ENCODE measurements around the gene LTBP4.

LTBP4 gene

DNA sequence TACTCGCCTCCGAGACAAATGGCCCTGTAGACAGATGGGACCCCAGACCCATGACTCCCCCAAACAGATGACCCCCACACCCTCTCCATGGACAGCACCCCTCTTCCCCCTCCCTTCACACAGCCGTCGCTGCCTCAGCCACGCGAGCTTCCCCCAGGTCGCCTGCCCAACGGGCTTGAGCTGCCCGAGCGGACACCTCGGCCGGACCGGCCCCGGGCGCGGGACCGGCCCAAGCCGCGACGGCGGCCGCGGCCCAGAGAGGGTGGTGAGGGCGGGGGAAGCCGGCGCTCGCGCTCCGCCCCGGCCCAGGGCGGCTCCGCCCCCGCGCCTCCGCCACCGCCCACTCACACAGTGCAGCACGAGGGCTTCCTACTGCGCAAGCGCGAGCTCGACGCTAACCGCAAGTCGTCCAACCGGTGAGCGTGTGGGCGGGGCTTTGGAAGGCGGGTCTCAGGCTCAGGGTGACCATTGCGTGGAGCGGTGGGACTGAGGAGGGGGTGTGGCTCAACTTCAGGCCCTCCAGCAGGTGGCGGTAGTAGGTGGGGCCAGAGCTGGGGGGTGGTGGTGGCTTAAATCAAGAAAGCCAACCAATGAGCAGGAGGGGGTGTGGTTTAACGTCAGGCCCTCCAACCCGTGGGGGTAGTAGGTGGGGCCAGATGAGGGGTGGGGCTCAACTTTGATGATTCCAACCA is 30.7 kb upstream of the LTBP4 start:
- H3K4me3 Mint-ChIP-seq: peak overlapping the region; percentile 62
- H3K9me3 Mint-ChIP-seq: no peaks in the 10 kb centered on the region
- ATAC-seq (peak; percentile 93), DNase-seq (ENCODE audit: low spot score in 2 of 2) (peak; percentile 92 to 99)
- peaks cover 19% of the 10 kb centered on the region for H3K4me1 Mint-ChIP-seq
- peaks cover 7% of the 10 kb centered on the region for H3K36me3 Mint-ChIP-seq
- H3K27ac Mint-ChIP-seq: peak overlapping the region; percentile 32

DNA sequence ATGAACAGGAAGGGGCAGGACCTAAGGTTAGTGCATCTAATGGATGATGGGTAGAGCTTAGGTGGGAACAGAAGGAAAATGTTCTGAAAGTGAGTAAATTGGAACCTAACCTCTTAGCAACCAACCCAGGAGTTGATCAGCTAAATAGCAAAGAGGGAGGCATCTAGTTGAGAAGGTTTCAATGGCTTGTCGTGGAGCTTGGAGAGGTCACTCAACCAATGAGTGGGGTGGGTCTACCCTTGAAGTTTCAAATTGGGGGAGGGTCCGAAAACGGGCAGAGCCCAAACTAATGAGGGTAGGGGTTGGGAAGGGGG is 30.2 kb upstream of the LTBP4 start:
- ATAC-seq (no peak), DNase-seq (ENCODE audit: low spot score in 2 of 2) (no peak)
- Mint-ChIP-seq H3K4me1 (peaks cover 22% of the 10 kb centered on the region), H3K27ac (peak overlapping the region; percentile 32), H3K9me3 (no peaks in the 10 kb centered on the region), H3K36me3 (peaks cover 7% of the 10 kb centered on the region), H3K4me3 (peak overlapping the region; percentile 62)

DNA sequence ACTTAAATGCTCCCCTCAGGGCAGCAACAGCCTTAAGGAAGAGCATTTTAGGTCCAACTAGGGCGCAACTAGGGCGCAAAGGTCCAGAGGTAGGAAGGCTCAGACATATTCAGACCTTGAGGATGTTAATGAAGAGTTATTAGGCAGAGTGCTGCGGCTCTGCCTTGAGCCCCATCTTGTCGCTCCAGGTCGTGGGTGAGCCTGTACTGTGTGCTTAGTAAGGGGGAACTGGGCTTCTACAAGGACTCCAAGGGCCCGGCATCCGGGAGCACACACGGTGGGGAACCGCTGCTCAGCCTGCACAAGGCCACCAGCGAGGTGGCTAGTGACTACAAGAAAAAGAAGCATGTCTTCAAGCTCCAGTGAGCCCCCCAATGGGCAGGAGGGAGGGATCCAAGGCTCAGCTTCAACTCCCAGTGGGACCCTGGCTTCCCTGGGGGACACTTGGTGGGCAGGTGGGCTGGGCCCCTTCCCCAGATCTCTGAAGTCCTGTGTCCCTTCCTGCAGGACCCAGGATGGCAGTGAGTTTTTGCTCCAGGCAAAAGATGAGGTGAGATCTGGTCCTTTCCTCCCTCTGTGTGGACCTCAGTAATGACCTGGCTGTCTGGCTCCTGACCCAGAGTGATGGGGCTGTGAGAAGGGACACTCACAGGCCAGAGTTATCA is 29.2 kb upstream of the LTBP4 start:
- Mint-ChIP-seq H3K9me3 (no peaks in the 10 kb centered on the region), H3K4me1 (peaks cover 24% of the 10 kb centered on the region), H3K27ac (no peak overlapping the region), H3K4me3 (no peak overlapping the region), H3K36me3 (peaks cover 7% of the 10 kb centered on the region)
- DNase-seq (ENCODE audit: low spot score in 2 of 2) (no peak), ATAC-seq (no peak)

DNA sequence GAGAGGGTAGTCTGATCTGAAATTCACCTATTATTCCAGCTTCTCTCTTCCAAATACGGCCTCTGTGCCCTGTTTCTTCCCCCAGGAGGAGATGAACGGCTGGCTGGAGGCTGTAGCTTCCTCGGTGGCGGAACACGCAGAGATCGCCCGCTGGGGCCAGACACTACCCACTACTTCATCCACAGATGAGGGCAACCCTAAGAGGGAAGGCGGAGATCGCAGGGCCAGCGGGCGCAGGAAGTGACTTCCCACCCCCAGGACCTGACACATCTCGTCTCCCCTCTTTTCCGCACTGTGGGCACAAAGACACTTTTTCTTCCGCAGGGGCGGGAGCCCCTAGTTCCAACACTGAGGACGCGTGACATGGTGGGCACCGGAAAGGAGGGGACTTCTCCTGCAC is 25.8 kb upstream of the LTBP4 start:
- peak overlapping the region; percentile 78 for H3K27ac Mint-ChIP-seq

DNA sequence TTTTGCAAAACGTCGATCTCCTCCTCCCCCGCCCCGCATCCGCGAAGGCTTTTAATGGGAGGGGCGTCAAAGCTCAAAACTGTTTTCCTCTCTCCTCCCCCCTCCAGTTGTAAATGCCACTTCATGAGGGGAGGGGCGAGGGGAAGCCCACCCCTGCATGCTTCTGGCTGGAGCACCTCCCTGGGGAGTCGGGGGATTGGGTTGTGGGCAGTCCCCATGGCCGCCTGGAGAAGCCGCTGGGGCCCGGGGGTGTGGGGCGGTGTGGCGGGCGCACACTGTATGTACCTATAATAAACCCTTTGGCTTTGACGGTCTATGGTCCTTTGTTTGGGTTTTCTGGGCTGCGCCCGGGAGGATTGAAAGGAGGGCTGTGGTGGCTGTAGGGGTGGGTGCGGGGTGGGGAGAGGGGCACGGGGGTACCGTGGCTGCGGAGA is 25.0 kb upstream of the LTBP4 start:
- peaks cover 32% of the 10 kb centered on the region for H3K36me3 Mint-ChIP-seq
- H3K27ac Mint-ChIP-seq: peak overlapping the region; percentile 78
- H3K9me3 Mint-ChIP-seq: no peaks in the 10 kb centered on the region
- H3K4me3 Mint-ChIP-seq: peak overlapping the region; percentile 75
- DNase-seq (ENCODE audit: low spot score in 2 of 2) (peak in 1 of 2 donors; percentile 73), ATAC-seq (peak; percentile 46)
- H3K4me1 Mint-ChIP-seq: peaks cover 20% of the 10 kb centered on the region

More for the DNA sequence above, 25.8 kb upstream of the LTBP4 start:
- ATAC-seq (no peak), DNase-seq (ENCODE audit: low spot score in 2 of 2) (no peak)
- Mint-ChIP-seq H3K4me1 (peaks cover 29% of the 10 kb centered on the region), H3K36me3 (peaks cover 28% of the 10 kb centered on the region), H3K4me3 (peak overlapping the region; percentile 75), H3K9me3 (no peaks in the 10 kb centered on the region)

DNA sequence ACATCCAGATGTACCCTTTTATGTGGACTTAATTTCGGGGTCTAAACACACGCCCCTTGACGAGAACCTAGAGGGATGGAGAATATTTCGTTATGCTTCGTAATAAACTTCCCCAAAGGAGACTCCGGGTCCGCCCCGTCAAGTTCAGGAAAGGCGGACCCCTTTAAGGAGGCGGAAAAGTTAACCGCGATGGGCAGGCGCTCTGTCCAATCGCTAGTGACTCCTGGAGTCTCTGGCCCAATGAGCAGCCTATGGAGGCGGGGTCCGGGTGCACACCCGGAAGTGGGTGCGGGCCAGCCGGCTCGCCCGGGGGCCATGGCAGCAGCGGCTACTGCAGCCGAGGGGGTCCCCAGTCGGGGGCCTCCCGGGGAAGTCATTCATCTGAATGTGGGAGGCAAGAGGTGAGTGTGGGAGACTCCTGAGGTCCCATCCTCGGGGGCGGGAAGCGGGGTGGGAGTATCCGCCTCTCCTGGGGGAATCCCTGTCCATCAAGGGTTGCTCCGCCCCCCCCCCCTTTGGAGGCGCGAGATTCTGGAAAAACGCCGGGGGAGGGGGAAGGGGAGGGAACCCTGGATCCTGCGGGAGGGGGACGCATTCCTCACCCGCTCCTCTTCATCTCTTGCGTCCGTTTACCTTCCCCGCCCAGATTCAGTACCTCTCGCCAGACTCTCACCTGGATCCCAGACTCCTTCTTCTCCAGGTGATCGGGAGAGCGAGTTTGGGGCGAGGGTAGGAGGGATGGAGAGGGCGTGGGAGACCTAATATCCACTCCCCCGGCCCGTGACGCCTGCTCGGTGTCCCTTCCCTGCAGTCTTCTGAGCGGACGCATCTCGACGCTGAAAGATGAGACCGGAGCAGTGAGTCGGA is 24.4 kb upstream of the LTBP4 start, which contains the start of gene SHKBP1:
Gene SHKBP1 (plus strand): TSS at position 289 of the 867 bp plus-strand sequence. CDS start 27 bp downstream, at position 316.
- Mint-ChIP-seq H3K4me1 (peaks cover 20% of the 10 kb centered on the region), H3K9me3 (no peaks in the 10 kb centered on the region), H3K36me3 (peaks cover 39% of the 10 kb centered on the region), H3K27ac (peak within 1 kb of the TSS; percentile 78), H3K4me3 (peak within 1 kb of the TSS; percentile 75)
- DNase-seq (ENCODE audit: low spot score in 2 of 2): peak; percentile 93 to 97
- ATAC-seq: peak; percentile 99

DNA sequence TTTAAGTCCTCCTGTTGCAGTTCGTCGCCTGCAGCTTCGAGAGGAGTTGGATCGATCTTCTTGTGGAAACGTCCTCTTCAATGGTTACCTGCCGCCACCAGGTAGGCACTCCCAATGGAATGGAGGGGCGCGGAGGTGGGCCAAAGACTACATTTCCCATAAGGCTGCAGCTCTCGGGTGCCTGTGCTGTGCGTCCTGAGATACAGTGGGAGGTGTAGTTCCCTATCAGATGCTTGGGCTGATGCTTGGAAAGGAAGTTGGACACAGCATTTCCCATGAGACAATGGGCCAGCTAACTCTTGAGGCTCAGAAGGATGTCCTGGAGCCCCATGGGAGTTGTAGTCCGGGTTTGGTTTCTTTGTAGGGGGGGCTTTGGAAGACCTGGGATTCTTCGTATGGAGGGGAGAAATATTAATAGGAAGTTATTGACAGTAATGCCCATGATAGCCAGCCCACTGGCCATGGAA is 22.7 kb upstream of the LTBP4 start:
- H3K4me3 Mint-ChIP-seq: peak overlapping the region; percentile 75
- no peak for DNase-seq (ENCODE audit: low spot score in 2 of 2)
- H3K9me3 Mint-ChIP-seq: no peaks in the 10 kb centered on the region
- peaks cover 26% of the 10 kb centered on the region for H3K4me1 Mint-ChIP-seq
- peaks cover 55% of the 10 kb centered on the region for H3K36me3 Mint-ChIP-seq
- H3K27ac Mint-ChIP-seq: peak overlapping the region; percentile 78
- ATAC-seq: no peak

DNA sequence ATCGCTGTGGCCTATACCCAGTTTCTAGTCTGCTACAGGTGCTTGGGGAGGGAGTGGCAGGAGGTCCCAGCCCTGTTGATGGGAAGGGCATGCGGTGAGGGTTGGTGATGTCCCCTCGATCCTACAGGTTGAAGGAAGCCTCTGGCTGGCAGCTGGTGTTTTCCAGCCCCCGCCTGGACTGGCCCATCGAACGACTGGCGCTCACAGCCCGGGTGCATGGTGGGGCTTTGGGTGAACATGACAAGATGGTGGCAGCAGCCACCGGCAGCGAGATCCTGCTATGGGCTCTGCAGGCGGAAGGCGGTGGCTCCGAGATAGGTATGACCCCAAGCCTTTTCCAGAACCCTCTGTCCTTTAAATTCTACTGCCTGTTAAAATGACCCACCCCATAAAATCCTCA is 20.6 kb upstream of the LTBP4 start:
- peaks cover 28% of the 10 kb centered on the region for H3K4me1 Mint-ChIP-seq
- no peak for ATAC-seq
- no peaks in the 10 kb centered on the region for H3K9me3 Mint-ChIP-seq
- no peak for DNase-seq (ENCODE audit: low spot score in 2 of 2)
- H3K36me3 Mint-ChIP-seq: peaks cover 76% of the 10 kb centered on the region
- no peak overlapping the region for H3K27ac Mint-ChIP-seq
- no peak overlapping the region for H3K4me3 Mint-ChIP-seq

DNA sequence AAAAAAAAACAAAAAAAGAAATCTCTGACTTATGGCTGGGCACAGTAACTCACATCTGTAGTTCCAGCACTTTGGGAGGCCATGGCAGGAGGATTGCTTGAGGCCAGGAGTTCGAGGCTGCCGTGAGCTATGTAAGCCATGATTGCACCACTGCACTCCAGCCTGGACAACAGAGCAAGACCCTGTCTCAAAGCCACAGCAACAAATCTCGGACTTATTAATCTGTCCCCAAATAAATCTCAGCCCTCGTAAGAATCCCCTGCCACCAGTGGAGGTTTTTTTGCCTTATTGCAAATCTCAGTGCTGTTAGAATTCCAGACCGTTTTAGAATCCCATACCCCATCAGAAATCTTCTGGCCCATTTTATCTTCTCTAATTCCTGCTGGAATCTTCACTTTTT is 19.6 kb upstream of the LTBP4 start:
- no peaks in the 10 kb centered on the region for H3K9me3 Mint-ChIP-seq
- no peak overlapping the region for H3K4me3 Mint-ChIP-seq
- H3K4me1 Mint-ChIP-seq: peaks cover 30% of the 10 kb centered on the region
- no peak for ATAC-seq
- peaks cover 85% of the 10 kb centered on the region for H3K36me3 Mint-ChIP-seq
- no peak for DNase-seq (ENCODE audit: low spot score in 2 of 2)
- no peak overlapping the region for H3K27ac Mint-ChIP-seq

DNA sequence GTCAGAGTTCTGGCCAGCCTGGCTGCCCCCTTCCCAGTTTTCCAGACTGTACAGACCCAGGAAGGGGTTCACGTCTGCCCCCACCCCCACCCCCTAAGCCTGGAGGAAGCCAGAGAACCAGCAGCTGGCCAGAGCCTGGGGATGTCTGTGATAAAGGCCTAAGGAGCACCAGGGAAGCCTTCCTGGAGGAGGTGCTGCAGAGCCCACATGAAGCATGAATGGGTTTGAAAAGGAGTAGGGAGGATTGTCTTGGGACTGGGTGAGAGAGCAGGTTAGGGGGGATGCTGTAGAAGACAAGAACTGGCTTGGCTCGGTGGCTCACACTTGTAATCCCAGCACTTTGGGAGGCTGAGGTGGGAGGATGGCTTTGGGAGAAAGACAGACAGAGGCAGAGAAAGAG is 18.7 kb upstream of the LTBP4 start:
- no peaks in the 10 kb centered on the region for H3K9me3 Mint-ChIP-seq
- H3K4me1 Mint-ChIP-seq: peaks cover 29% of the 10 kb centered on the region
- DNase-seq (ENCODE audit: low spot score in 2 of 2): no peak
- peak overlapping the region; percentile 56 for H3K27ac Mint-ChIP-seq
- peaks cover 94% of the 10 kb centered on the region for H3K36me3 Mint-ChIP-seq
- ATAC-seq: no peak
- no peak overlapping the region for H3K4me3 Mint-ChIP-seq

DNA sequence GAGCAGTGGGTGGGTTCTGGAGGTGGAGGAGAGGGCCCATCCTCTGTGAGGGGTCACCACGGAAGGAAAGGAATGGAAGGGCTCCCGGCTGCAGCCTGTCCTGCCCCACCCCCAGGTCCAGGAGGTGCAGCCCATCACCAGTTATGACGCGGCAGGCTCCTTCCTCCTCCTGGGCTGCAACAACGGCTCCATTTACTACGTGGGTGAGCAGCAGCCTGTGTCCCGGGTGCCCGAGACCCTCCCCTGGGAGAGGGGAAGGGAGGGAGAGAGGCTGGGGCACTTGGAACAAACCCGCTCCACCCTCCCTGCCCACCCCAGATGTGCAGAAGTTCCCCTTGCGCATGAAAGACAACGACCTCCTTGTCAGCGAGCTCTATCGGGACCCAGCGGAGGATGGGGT is 17.9 kb upstream of the LTBP4 start:
- DNase-seq (ENCODE audit: low spot score in 2 of 2) (no peak), ATAC-seq (no peak)
- Mint-ChIP-seq H3K4me1 (peaks cover 27% of the 10 kb centered on the region), H3K4me3 (no peak overlapping the region), H3K36me3 (peaks cover 95% of the 10 kb centered on the region), H3K27ac (peak overlapping the region; percentile 26), H3K9me3 (no peaks in the 10 kb centered on the region)

DNA sequence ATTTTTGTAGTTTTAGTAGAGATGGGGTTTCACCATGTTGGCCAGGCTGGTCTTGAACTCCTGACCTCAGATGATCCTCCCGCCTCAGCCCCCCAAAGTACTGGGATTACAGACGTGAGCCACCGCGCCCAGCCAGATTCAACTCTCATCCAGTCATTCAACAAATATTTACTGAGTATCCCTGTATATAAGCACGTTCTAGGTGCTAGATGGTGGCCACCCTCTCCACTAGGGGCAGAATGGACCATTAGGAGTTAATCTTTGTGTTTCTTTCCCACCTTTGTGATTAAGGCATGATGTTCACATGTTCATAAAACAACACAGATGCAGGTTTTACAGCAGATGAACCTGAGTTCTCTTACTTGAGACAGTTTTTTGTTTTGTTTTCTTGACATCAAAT is 17.2 kb upstream of the LTBP4 start:
- ATAC-seq (no peak), DNase-seq (ENCODE audit: low spot score in 2 of 2) (no peak)
- Mint-ChIP-seq H3K36me3 (peaks cover 97% of the 10 kb centered on the region), H3K4me3 (no peak overlapping the region), H3K9me3 (no peaks in the 10 kb centered on the region), H3K4me1 (peaks cover 21% of the 10 kb centered on the region), H3K27ac (peak overlapping the region; percentile 26)

DNA sequence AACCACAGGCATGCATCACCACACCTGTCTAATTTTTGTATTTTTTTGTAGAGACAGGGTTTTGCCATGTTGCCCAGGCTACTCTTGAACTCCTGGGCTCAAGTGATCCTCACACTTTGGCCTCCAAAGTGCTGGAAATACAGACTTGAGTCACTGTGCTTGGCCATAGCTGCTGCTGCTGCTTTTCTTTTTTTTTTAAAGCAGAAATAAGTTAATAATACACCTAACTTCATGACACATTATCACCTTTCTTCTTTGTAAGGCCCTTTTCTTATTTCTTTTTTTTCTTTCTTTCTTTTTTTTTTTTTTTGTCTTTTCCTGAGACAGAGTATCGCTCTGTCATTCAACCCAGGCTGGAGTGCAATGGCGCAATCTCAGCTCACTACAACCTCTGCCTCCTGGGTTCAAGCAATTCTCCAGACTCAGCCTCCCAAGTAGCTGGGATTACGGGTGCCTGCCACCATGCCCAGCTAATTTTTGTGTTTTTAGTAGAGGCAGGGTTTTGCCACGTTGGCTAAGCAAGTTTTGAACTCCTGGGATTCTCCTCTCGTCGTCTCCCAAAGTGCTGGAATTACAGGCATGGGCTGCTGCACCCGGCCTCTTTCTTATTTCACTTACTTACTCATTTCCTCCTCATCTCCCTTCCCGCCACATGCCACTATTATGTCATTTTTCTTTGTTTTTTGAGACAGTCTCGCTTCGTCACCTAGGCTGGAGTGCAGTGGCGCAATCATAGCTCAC is 15.8 kb upstream of the LTBP4 start:
- Mint-ChIP-seq H3K27ac (peak overlapping the region; percentile 23), H3K9me3 (no peaks in the 10 kb centered on the region)
- ATAC-seq: no peak

DNA sequence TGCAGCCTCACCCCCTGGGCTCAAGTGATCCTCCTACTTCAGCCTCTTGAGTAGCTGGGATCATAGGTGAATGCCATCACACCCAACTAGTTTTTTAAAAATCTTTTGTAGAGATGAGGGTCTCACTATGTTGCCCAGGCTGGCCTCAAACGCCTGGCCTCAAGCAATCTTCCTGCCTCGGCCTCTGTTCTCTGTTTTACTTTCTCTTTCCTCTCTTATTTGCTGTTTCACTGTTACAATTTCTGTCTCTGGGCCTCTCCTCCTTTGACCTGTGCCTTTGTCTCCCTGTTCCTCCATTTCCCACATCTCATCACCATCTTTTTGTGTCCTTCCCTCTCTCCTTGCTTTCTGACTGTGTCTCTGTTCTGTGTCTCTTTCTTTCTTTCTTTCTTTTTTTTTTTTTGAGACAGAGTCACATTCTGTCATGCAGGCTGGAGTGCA is 15.2 kb upstream of the LTBP4 start:
- ATAC-seq (no peak), DNase-seq (ENCODE audit: low spot score in 2 of 2) (no peak)
- H3K27ac Mint-ChIP-seq: peak overlapping the region; percentile 23
- H3K9me3 Mint-ChIP-seq: no peaks in the 10 kb centered on the region
- H3K36me3 Mint-ChIP-seq: peaks cover 94% of the 10 kb centered on the region
- no peak overlapping the region for H3K4me3 Mint-ChIP-seq
- peaks cover 21% of the 10 kb centered on the region for H3K4me1 Mint-ChIP-seq

More for the DNA sequence above, 15.8 kb upstream of the LTBP4 start:
- peaks cover 94% of the 10 kb centered on the region for H3K36me3 Mint-ChIP-seq
- peaks cover 21% of the 10 kb centered on the region for H3K4me1 Mint-ChIP-seq
- no peak for DNase-seq (ENCODE audit: low spot score in 2 of 2)
- H3K4me3 Mint-ChIP-seq: no peak overlapping the region

DNA sequence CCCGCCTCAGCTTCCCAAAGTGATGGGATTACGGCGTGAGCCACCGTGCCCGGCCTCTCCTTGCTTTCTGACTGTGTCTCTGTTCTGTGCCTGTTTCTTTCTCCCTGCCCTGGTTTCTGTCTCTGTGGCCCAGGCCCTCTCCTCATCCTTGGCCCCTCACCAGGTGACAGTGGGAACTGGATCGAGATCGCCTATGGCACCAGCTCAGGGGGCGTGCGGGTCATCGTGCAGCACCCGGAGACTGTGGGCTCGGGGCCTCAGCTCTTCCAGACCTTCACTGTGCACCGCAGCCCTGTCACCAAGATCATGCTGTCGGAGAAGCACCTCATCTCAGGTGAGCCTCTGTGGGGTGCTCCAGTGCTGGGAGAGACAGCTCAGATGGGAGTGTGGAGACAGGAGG is 14.6 kb upstream of the LTBP4 start:
- Mint-ChIP-seq H3K4me1 (peaks cover 21% of the 10 kb centered on the region), H3K9me3 (no peaks in the 10 kb centered on the region), H3K27ac (no peak overlapping the region), H3K4me3 (no peak overlapping the region), H3K36me3 (peaks cover 90% of the 10 kb centered on the region)
- ATAC-seq: no peak
- DNase-seq (ENCODE audit: low spot score in 2 of 2): no peak
